Activated CD8-positive, alpha-beta memory T cell treated with anti-CD3 and anti-CD28 coated beads, Interleukin-2, amount 50 U/mL, for 1 hour (primary cell): ENCODE results near the gene SYNPO.

Source experiments
- DNase-seq: peaks from one replicate; pipeline ENCODE4 v3.0.0-alpha.2; 2020; ENCODE audit errors: extremely low read depth

SYNPO gene

GRCh38 chr5:150640311-150641005 lies at the start of gene SYNPO:
SYNPO (plus strand) TSS chr5:150640660; CDS start chr5:150648276, 7,616 bp downstream.
- no peak for DNase-seq

GRCh38 chr5:150590979-150591695 lies 49.3 kb upstream of the SYNPO start:
- DNase-seq, result no peak

GRCh38 chr5:150593593-150593992 lies 46.9 kb upstream of the SYNPO start:
- no peak for DNase-seq

- DNase-seq, result no peak
These were observed 46.5 kb upstream of the SYNPO start for GRCh38 chr5:150593996-150594395.

- DNase-seq, result no peak
These were observed 44.9 kb upstream of the SYNPO start for GRCh38 chr5:150595466-150596031.

- no peak for DNase-seq
These were observed 44.1 kb upstream of the SYNPO start for GRCh38 chr5:150596313-150596712.

- DNase-seq, result no peak
These were observed 43.6 kb upstream of the SYNPO start for GRCh38 chr5:150596826-150597225.

- DNase-seq, result no peak
These were observed 42.5 kb upstream of the SYNPO start for GRCh38 chr5:150598006-150598405.

GRCh38 chr5:150598821-150599273 lies 41.6 kb upstream of the SYNPO start:
- DNase-seq, result no peak

- no peak for DNase-seq
These were observed 41.2 kb upstream of the SYNPO start for GRCh38 chr5:150599281-150599680.

- DNase-seq, result no peak
These were observed 40.4 kb upstream of the SYNPO start for GRCh38 chr5:150599917-150600511.

GRCh38 chr5:150600616-150601490 lies 39.6 kb upstream of the SYNPO start:
- DNase-seq, result no peak

- DNase-seq, result no peak
These were observed 38.7 kb upstream of the SYNPO start for GRCh38 chr5:150601491-150602345.

GRCh38 chr5:150603052-150603451 lies 37.4 kb upstream of the SYNPO start:
- DNase-seq, result no peak

- no peak for DNase-seq
These were observed 37.0 kb upstream of the SYNPO start for GRCh38 chr5:150603491-150603890.

GRCh38 chr5:150604010-150604409 lies 36.5 kb upstream of the SYNPO start:
- DNase-seq, result no peak

- no peak for DNase-seq
These were observed 35.5 kb upstream of the SYNPO start for GRCh38 chr5:150604894-150605440.

- no peak for DNase-seq
These were observed 34.9 kb upstream of the SYNPO start for GRCh38 chr5:150605546-150605945.

- no peak for DNase-seq
These were observed 34.0 kb upstream of the SYNPO start for GRCh38 chr5:150606476-150606875.

GRCh38 chr5:150607105-150607504 lies 33.4 kb upstream of the SYNPO start:
- no peak for DNase-seq
